Duodenal mucosa (tissue), 2 donors: ENCODE results near the gene GPATCH8.
A peak's percentile ranks its signal among the peaks of the same experiment; 100 is the strongest.

Experiments
- H3K27ac ChIP-seq: one replicate; pipeline ENCODE4 v1.7.0; 2013; ENCODE audit warnings: low read depth, low read length
- H3K27me3 ChIP-seq, 2 donors: one replicate each; pipeline ENCODE4 v1.7.0; 2013; ENCODE audit warnings: low read length in 2 of 2, control low read depth in 1 of 2; ENCODE audit not compliant: insufficient read depth in 2 of 2, control insufficient read depth in 1 of 2
- H3K36me3 ChIP-seq, 2 donors: one replicate each; pipeline ENCODE4 v1.7.0; 2013; ENCODE audit warnings: low read length in 2 of 2, control low read depth in 1 of 2; ENCODE audit not compliant: insufficient read depth in 2 of 2, control insufficient read depth in 1 of 2
- H3K4me1 ChIP-seq, 2 donors: one replicate each; pipeline ENCODE4 v1.7.0; 2013; ENCODE audit warnings: low read length in 2 of 2, control low read depth in 1 of 2; ENCODE audit not compliant: insufficient read depth in 2 of 2, control insufficient read depth in 1 of 2
- H3K4me3 ChIP-seq, 2 donors: one replicate each; pipeline ENCODE4 v1.7.0; 2013; ENCODE audit warnings: low read length in 2 of 2, low read depth in 1 of 2
- H3K9ac ChIP-seq, 2 donors: one replicate each; pipeline ENCODE4 v1.7.0; 2013; ENCODE audit warnings: low read length in 2 of 2, low read depth in 1 of 2
- H3K9me3 ChIP-seq, 2 donors: one replicate each; pipeline ENCODE4 v1.7.0; 2013; ENCODE audit warnings: low read length in 2 of 2, control low read depth in 1 of 2; ENCODE audit not compliant: control insufficient read depth in 1 of 2

GPATCH8 gene

DNA sequence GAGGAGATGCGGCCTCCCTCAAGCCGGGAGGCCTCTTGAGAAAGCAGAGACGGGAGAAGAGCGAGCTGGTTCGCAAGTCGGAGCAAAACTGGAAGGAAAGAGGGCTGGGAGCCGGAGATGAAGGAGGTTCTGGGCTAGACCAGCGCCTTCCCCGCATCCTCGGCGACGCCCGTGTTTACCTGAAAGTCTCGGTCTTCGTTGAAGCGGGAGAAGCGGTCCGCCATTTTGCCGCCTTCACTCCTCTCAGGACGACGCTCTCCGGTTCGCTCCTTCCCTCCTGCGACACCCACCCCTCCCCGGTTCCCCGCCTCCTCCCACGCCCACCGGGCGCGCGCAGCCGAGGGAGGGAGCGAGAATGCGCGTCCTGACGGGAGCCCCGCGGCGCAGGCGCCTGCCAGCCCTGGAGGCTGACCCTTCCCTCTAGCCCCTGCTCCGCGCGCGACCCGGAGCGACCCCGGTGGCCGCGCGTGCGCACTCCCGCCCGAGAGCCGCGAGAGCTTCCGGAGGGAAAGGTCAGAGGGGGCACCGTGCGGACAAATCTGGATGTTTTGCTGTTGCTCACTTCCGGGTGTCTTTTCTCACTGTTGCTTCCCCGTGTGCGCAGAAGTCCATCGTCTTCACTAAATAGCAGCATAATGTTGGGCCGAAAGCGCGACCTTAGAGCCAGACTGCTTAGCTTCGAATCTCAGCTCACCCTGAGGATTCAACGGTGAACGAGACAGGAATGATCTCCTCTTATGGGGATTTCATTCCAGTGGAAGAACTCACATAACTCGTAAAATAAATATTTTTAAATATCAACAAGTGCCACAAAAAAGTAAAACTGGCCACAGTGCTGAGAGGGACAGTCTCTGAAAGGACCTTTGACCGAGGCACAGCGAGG lies at the start of gene GPATCH8:
GPATCH8 (minus strand) TSS at position 260 of the 883 bp plus-strand sequence; CDS start at position 224, 36 bp downstream.
- Histone ChIP-seq H3K9me3 (no peaks in the 10 kb centered on the region), H3K27ac (peak within 1 kb of the TSS; percentile 90), H3K4me1 (peaks cover 29% of the 10 kb centered on the region in 2 donors), H3K36me3 (no peaks in the 10 kb centered on the region), H3K9ac (peak within 1 kb of the TSS; percentile 71 to 96), H3K4me3 (peak within 1 kb of the TSS; percentile 88 to 95), H3K27me3 (no peaks in the 10 kb centered on the region)

DNA sequence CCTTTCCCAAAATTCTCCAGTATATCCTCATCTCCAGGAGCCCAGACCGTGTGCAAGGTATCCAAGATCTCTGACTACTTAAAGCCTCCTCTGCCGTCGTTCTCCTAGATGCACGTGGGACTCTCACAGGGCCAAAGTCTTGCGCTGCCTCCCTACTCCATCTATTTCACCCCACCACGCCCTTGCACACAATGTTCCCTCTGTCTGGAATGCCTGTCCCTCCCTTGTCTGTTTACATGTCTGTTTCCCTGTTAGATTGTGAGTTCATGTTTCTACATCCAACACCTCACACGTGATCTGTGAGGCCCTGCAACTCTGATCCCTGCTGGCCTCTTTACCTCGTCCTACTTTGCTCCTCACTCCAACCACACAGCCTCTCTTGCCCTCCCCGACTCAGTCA lies 49.2 kb upstream of the GPATCH8 start:
- Histone ChIP-seq H3K27me3 (peaks cover 3 to 10% of the 10 kb centered on the region in 2 donors), H3K9ac (no peak overlapping the region), H3K36me3 (no peaks in the 10 kb centered on the region), H3K4me1 (peaks cover 8 to 18% of the 10 kb centered on the region in 2 donors), H3K4me3 (no peak overlapping the region), H3K27ac (no peak overlapping the region), H3K9me3 (no peaks in the 10 kb centered on the region)

DNA sequence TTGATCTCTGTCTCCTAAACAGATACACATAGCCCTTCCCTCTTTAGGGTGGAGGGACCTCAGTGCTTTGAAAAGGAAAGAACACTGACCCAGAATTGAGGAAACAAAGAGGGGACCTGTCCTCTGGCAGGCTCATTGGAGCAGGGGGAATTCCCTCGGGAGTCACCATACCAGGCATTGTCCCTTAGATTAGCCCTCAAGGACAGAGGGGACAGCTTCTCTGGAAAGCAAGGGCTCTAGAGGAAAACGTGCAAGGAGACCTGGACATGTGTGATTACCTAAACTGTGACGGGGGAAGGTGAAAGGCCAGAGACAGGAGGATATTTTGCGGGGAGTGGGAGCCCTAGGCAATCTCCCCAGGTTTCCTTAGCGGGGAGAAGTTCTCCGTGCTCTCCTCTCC lies 46.5 kb upstream of the GPATCH8 start:
- peaks cover 0 to 4% of the 10 kb centered on the region in 2 donors for H3K27me3 ChIP-seq
- no peak overlapping the region for H3K27ac ChIP-seq

DNA sequence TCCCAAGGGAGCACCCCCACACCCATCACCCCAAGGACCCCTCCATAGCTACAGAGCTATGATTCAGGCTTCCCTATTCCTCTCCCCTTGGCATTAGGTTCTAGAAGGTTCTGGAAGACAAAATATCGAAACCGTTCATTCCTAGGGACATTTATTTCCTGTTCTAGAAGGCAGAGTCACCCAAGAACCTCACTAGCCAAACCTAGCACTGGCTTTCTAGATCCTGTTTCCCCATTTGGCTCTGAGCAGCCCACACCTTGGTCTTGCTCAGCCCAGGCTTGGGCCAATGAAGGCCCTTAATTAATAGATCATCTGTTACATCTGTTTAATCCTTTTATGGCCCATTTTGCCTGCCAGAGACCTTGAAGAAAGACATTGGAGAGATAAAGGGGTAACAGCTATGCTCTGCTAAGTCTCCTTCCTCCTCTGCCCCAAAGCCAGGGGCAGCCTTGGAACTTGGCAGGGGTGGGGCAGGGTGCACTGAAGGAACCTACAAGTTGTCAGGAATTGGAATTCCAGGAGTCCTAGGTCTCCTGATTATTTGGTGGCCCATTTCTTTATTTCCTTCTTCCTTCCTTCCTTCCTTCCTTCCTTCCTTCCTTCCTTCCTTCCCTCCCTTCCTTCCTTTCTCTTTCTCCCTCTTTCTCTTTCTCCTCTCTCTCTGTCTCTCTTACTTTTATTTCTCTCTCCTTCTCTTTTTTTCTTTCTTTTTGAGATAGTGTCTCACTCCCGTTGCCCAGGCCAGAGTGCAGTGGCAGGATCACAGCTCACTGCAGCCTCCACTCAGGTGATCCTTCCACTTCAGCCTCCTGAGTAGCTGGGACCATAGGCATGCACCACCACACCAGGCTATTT lies 45.4 kb upstream of the GPATCH8 start:
- no peak overlapping the region for H3K27ac ChIP-seq
- H3K27me3 ChIP-seq = peaks cover 4 to 5% of the 10 kb centered on the region in 2 donors
- H3K9me3 ChIP-seq = no peaks in the 10 kb centered on the region
- no peak overlapping the region for H3K9ac ChIP-seq
- H3K36me3 ChIP-seq = no peaks in the 10 kb centered on the region
- H3K4me3 ChIP-seq = no peak overlapping the region
- peaks cover 0 to 8% of the 10 kb centered on the region in 2 donors for H3K4me1 ChIP-seq

More for the DNA sequence above, 46.5 kb upstream of the GPATCH8 start:
- Histone ChIP-seq H3K36me3 (no peaks in the 10 kb centered on the region), H3K4me1 (peaks cover 0 to 8% of the 10 kb centered on the region in 2 donors), H3K9me3 (no peaks in the 10 kb centered on the region), H3K4me3 (no peak overlapping the region), H3K9ac (no peak overlapping the region)

DNA sequence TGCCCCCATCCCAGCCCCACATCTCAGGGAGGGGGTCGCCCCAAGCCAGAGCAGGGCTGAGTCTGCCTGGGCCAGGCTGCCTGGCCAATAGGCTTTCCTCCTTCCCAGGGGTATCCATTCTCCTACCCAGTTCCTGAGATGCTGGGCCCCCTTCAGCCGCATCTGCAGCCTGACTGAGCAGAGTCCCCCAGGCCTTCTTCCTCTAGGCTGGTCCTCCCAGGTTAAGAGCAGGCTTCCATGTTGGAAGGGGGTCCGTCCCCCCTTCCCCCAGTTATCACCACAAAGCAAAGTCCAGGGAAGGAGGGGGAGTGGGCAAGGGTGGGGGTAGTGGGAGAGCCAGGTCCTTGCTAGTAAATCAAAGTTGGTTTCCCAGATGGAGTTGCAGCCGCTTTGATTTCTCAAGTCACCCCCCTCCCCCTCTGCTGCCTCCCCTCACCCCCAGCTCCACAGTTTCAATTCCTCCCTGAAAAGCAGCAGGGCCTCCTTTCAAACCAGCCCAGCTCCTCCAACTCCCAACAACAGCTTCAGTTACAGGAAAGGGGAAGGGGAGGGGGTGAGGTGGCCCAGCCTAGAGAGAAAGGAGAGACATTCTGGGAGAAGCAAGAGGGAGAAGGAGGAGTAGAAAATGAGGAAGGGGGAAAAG lies 44.5 kb upstream of the GPATCH8 start:
- Histone ChIP-seq H3K27ac (no peak overlapping the region), H3K36me3 (no peaks in the 10 kb centered on the region), H3K4me3 (no peak overlapping the region), H3K9me3 (no peaks in the 10 kb centered on the region), H3K4me1 (peaks cover 3 to 8% of the 10 kb centered on the region in 2 donors), H3K27me3 (peaks cover 4 to 5% of the 10 kb centered on the region in 2 donors), H3K9ac (no peak overlapping the region)

DNA sequence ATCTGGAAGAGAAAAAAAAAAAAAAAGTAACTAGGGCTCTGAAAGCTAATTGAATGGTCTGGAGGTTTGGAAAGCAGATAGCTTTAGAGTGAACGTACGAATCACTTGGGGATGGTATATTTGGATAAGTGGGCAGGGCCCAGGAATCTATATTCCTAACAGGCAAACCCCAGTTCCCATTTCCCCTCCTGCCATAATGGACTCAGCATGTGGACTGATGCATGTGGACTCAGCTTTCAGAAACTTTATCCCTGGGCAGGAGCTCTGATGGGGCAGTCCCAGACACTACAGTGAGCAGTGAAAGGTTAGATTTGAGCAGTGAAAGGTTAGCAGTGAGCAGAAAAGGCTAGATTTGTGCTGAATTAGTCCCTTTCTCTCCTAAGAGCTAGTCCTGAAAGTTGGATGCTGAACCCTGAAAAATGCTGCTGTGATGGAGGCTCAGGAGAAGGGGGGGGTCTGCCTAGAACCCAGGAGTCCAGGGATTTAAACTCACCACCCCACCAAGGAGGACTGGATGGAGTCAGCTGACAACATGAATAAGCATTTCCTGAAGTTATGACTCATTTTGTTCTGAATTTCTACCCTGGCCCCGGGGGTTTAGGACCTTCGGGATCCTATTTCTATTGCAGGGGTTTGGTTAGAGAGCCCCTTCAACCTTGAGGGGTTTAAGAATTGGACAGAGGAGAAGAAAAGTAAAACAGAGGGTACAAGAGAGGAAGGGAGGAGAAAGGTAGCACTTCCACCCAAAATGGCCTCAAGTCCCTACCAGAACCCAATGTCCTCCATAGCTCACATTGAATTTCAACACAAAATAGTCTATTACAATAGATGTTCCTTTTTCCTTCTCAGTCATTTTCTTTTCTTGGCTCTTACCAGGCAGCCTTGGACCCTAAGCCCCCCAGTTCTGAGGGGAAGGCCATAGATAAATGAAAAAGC lies 43.7 kb upstream of the GPATCH8 start:
- H3K9me3 ChIP-seq = no peaks in the 10 kb centered on the region
- peaks cover 3 to 8% of the 10 kb centered on the region in 2 donors for H3K4me1 ChIP-seq
- H3K27ac ChIP-seq = no peak overlapping the region
- H3K27me3 ChIP-seq = peaks cover 4 to 5% of the 10 kb centered on the region in 2 donors
- H3K4me3 ChIP-seq = no peak overlapping the region
- H3K36me3 ChIP-seq = no peaks in the 10 kb centered on the region
- H3K9ac ChIP-seq = no peak overlapping the region

DNA sequence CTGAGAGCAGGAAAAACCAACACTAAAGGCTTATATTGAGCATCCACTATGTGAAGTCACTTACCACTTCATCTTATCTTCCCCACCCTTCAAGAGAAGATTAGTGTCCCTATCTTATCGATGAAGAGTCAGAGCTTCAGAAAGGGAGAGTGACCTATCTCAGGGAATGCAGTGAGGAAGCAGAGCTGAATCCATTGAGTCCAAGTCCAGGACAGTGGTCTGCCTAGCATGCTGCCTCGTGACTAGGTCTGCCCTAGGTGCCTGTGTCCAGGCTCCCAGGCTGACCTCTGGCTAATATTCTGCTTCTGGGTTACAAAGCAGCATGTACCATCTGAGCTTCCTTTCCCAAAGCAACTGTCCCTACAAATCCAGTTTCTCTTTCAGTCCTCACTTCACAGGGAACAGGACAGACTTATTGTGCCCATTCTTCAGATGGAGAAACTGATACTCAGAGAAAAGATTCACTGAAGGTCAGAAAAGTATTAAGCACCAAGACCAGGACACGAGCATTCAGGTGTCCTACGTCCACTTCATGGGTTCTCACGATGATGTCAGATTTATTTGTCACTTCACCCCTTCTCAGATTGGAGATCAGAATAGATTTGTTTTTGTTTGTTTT lies 40.8 kb upstream of the GPATCH8 start:
- Histone ChIP-seq H3K27me3 (peaks cover 0 to 10% of the 10 kb centered on the region in 2 donors), H3K9ac (no peak overlapping the region), H3K4me3 (no peak overlapping the region), H3K4me1 (peaks cover 3 to 8% of the 10 kb centered on the region in 2 donors), H3K27ac (no peak overlapping the region), H3K9me3 (no peaks in the 10 kb centered on the region), H3K36me3 (no peaks in the 10 kb centered on the region)

DNA sequence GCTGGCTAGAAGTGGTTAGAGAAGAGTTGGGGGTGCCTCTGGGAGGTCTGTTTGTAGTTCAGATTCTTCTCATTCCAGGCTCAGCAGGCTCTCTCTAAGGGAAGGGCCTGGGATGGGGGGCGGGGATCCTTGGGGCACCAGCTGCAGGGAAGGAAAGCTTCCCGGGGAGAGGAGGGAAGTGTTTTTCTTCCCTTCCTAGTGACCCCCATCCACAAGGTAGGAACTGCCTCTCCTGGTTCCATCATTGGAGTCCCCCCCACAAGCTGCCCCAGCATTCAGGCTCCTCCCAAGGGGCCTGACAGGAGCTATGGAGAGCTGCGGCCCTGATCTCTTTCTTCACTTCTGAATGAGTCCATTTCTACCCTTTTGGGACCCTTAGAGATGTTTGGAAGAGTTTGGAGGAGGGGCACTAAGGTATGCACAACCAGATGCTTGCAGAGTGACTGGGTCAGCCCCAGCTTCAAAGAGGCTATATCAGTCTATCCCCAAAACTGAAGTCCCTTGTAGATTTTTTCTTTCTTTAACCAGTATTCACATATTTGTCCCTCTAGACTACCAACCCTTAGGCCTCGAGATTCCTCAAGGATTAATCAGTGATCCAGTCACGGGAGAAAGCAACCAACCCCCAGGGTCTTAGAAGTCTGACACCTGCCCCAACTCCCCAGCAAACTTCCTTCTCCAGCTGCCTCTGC lies 40.2 kb upstream of the GPATCH8 start:
- H3K27me3 ChIP-seq = peaks cover 0 to 10% of the 10 kb centered on the region in 2 donors
- H3K36me3 ChIP-seq = no peaks in the 10 kb centered on the region
- H3K4me1 ChIP-seq = peaks cover 3% of the 10 kb centered on the region in 2 donors
- no peak overlapping the region for H3K4me3 ChIP-seq
- H3K9ac ChIP-seq = no peak overlapping the region
- no peaks in the 10 kb centered on the region for H3K9me3 ChIP-seq
- no peak overlapping the region for H3K27ac ChIP-seq
